A549 (cell line): ENCODE data around the gene CLCA2. TPM values are rescaled to one million over a fixed set of nuclear protein-coding genes. Genes with fewer than 3 reads are reported as not detected.

Experiments used
- ATAC-seq, 2 experiments: fragments of 200-7000 bp in 1 of 2; fragments of >200 bp in 1 of 2; cut with Nextera tagmentation in 1 of 2; cut with Tn5 transposase in 1 of 2; 3 replicates each; pipeline versions ENCODE4 v1.8.0 to v1.9.1; 2018 to 2020; ENCODE audit warnings: mild to moderate bottlenecking in 1 of 2, moderate library complexity in 1 of 2
- CTCF ChIA-PET: fragments of 300-600 bp; sonication (Branson Sonifier 250); formaldehyde crosslinking; extraction: SDS; loops from one replicate; lab custom pipeline; 2021; ENCODE audit warnings: antibody characterized with exemption, inconsistent platforms; lab: Yijun Ruan, JAX
- POLR2A ChIA-PET: fragments of 350-600 bp; formaldehyde crosslinking; extraction: SDS; loops from one replicate; lab custom pipeline; 2021; ENCODE audit warnings: antibody characterized with exemption, inconsistent platforms; lab: Yijun Ruan, JAX
- DNase-seq, 2 experiments: peaks; one replicate each; pipeline versions ENCODE4 v3.0.0 to v3.0.0-alpha.2; 2011 to 2016; ENCODE audit warnings: low read depth in 1 of 2, low spot score in 1 of 2
- FAIRE-seq: peaks from 2 replicates; lab custom pipeline; 2011; peaks lifted over from hg19 to GRCh38; lab: Jason Lieb, UNC
- H3K27ac ChIP-seq, 2 experiments: fragments of >200 bp; sonication (Bioruptor Twin); formaldehyde crosslinking; 3 replicates each; pipeline ENCODE4 v1.5.1; 2016 to 2017
- H3K4me1 ChIP-seq: fragments of >200 bp; sonication (Bioruptor Twin); formaldehyde crosslinking; 3 replicates; pipeline ENCODE4 v1.6.1; 2016
- H3K4me2 ChIP-seq: fragments of >200 bp; sonication (Bioruptor Twin); formaldehyde crosslinking; 3 replicates; pipeline ENCODE4 v1.6.1; 2016
- H3K4me3 ChIP-seq: fragments of >200 bp; sonication (Bioruptor Twin); formaldehyde crosslinking; 3 replicates; pipeline ENCODE4 v1.5.1; 2016
- H3K9me3 ChIP-seq: fragments of >200 bp; sonication (Bioruptor Twin); formaldehyde crosslinking; 3 replicates; pipeline ENCODE4 v1.6.1; 2016
- BHLHE40 ChIP-seq: IDR thresholded peaks from 2 replicates; pipeline ENCODE4 v1.6.1; 2012; ENCODE audit warnings: low read depth, low read length, inconsistent platforms
- CBX2 ChIP-seq: fragments of 200-600 bp; sonication (generic); IDR thresholded peaks from 2 replicates; pipeline ENCODE4 v1.6.1; 2016; ENCODE audit warnings: low read depth, mild to moderate bottlenecking, borderline replicate concordance
- CEBPB ChIP-seq, 2 experiments: fragments of >200 bp in 1 of 2; sonication (Bioruptor Twin) in 1 of 2; formaldehyde crosslinking in 1 of 2; IDR thresholded peaks; 2 replicates each; pipeline ENCODE4 v1.6.1; 2012 to 2016
- CHD2 ChIP-seq: fragments of 150-350 bp; IDR thresholded peaks from 2 replicates; pipeline ENCODE4 v1.6.1; 2014; ENCODE audit warnings: low read length; ENCODE audit not compliant: partially characterized antibody
- CHD4 ChIP-seq: fragments of 200-600 bp; sonication (generic); IDR thresholded peaks from 2 replicates; pipeline ENCODE4 v1.6.1; 2016; ENCODE audit warnings: antibody characterized with exemption, mild to moderate bottlenecking, borderline replicate concordance
- EHF ChIP-seq: fragments of 250-450 bp; sonication (Bioruptor Pico); IDR thresholded peaks from 2 replicates; pipeline ENCODE4 v1.5.0; 2020; ENCODE audit warnings: mild to moderate bottlenecking
- EHMT2 ChIP-seq: fragments of 200-600 bp; sonication (generic); IDR thresholded peaks from 2 replicates; pipeline ENCODE4 v1.6.1; 2016; ENCODE audit warnings: antibody characterized with exemption, low read depth, mild to moderate bottlenecking, moderate library complexity
- FOSB ChIP-seq: fragments of 250-450 bp; sonication (Bioruptor Pico); IDR thresholded peaks from 2 replicates; pipeline ENCODE4 v1.5.0; 2020; ENCODE audit warnings: mild to moderate bottlenecking, moderate library complexity
- FOSL2 ChIP-seq, 2 experiments: fragments of 450-650 bp in 1 of 2; fragments of >200 bp in 1 of 2; sonication (Bioruptor Twin) in 1 of 2; formaldehyde crosslinking; IDR thresholded peaks; 2 replicates each; pipeline versions ENCODE4 v1.5.0 to v1.6.1; 2016 to 2020; ENCODE audit warnings: mild to moderate bottlenecking in 1 of 2, moderate library complexity in 1 of 2
- FOXS1 ChIP-seq: fragments of 250-450 bp; sonication (Bioruptor Pico); IDR thresholded peaks from 2 replicates; pipeline ENCODE4 v1.5.0; 2020; ENCODE audit warnings: mild to moderate bottlenecking, moderate library complexity
- GATA3 ChIP-seq: IDR thresholded peaks from 2 replicates; pipeline ENCODE4 v1.6.1; 2012; ENCODE audit warnings: borderline replicate concordance
- HEYL ChIP-seq: fragments of 250-450 bp; sonication (Bioruptor Pico); IDR thresholded peaks from 2 replicates; pipeline ENCODE4 v1.8.0; 2021; ENCODE audit warnings: mild to moderate bottlenecking, moderate library complexity
- HOXA7 ChIP-seq: fragments of 250-450 bp; sonication (Bioruptor Pico); IDR thresholded peaks from 2 replicates; pipeline ENCODE4 v1.5.0; 2020; ENCODE audit warnings: mild to moderate bottlenecking, moderate library complexity
- HOXB13 ChIP-seq: fragments of 250-450 bp; sonication (Bioruptor Pico); IDR thresholded peaks from 2 replicates; pipeline ENCODE4 v1.5.0; 2020; ENCODE audit warnings: low read depth, mild to moderate bottlenecking, moderate library complexity
- HOXB5 ChIP-seq: fragments of 250-450 bp; sonication (Bioruptor Pico); IDR thresholded peaks from 2 replicates; pipeline ENCODE4 v1.5.0; 2020; ENCODE audit warnings: mild to moderate bottlenecking, moderate library complexity
- JUN ChIP-seq, 2 experiments: fragments of >200 bp; sonication (Bioruptor Twin); formaldehyde crosslinking; IDR thresholded peaks; 2 replicates in 1 of 2; 3 replicates in 1 of 2; pipeline ENCODE4 v1.6.1; 2016 to 2017
- KDM1A ChIP-seq: fragments of 200-600 bp; sonication (generic); IDR thresholded peaks from 2 replicates; pipeline ENCODE4 v1.6.1; 2016; ENCODE audit warnings: low read depth, mild to moderate bottlenecking
- KDM5A ChIP-seq: fragments of 200-600 bp; sonication (generic); IDR thresholded peaks from 2 replicates; pipeline ENCODE4 v1.6.1; 2016; ENCODE audit warnings: antibody characterized with exemption, mild to moderate bottlenecking
- MAZ ChIP-seq: fragments of 150-350 bp; IDR thresholded peaks from 2 replicates; pipeline ENCODE4 v1.6.1; 2014; ENCODE audit warnings: antibody characterized with exemption, low read depth, low read length, borderline replicate concordance
- NPAS2 ChIP-seq: fragments of 250-450 bp; sonication (Bioruptor Pico); IDR thresholded peaks from 2 replicates; pipeline ENCODE4 v1.8.0; 2022; ENCODE audit warnings: mild to moderate bottlenecking, moderate library complexity, borderline replicate concordance
- NR3C1 ChIP-seq: fragments of >200 bp; sonication (Bioruptor Twin); formaldehyde crosslinking; IDR thresholded peaks from 3 replicates; pipeline ENCODE4 v1.6.1; 2017
- POLR2A ChIP-seq: IDR thresholded peaks from 2 replicates; pipeline ENCODE4 v1.6.1; 2012; ENCODE audit warnings: mild to moderate bottlenecking, low read length
- RARB ChIP-seq: fragments of 250-450 bp; sonication (Bioruptor Pico); IDR thresholded peaks from 2 replicates; pipeline ENCODE4 v1.8.0; 2021; ENCODE audit warnings: mild to moderate bottlenecking, moderate library complexity
- RCOR1 ChIP-seq: fragments of 150-350 bp; IDR thresholded peaks from 2 replicates; pipeline ENCODE4 v1.6.1; 2014; ENCODE audit warnings: antibody characterized with exemption, low read length, low read depth
- SMC3 ChIP-seq: fragments of >200 bp; sonication (Bioruptor Twin); formaldehyde crosslinking; IDR thresholded peaks from 3 replicates; pipeline ENCODE4 v1.6.1; 2018; ENCODE audit warnings: inconsistent platforms
- TFCP2L1 ChIP-seq: fragments of 250-450 bp; sonication (Bioruptor Pico); IDR thresholded peaks from 2 replicates; pipeline ENCODE4 v1.5.0; 2021; ENCODE audit warnings: mild to moderate bottlenecking
- ZFP36 ChIP-seq: fragments of 450-650 bp; IDR thresholded peaks from 2 replicates; pipeline ENCODE4 v1.6.1; 2014; ENCODE audit warnings: borderline replicate concordance; ENCODE audit not compliant: partially characterized antibody
- ZNF302 ChIP-seq: fragments of 250-450 bp; sonication (Bioruptor Pico); IDR thresholded peaks from 2 replicates; pipeline ENCODE4 v1.9.0; 2021; ENCODE audit warnings: inconsistent platforms, mild to moderate bottlenecking, moderate library complexity
- WGBS: methylation state at CpG from one replicate; pipeline ENCODE4 v1.1.6; 2017; ENCODE audit errors: missing lambda C conversion rate; 5-methylcytosine and 5-hydroxymethylcytosine counted together
- polyA plus RNA-seq, 4 experiments: library from polyadenylated mRNA; depleted of rRNA in 3 of 4; stranded (reverse); fragments of >200 nt; fragmentation: RNase III in 1 of 4; extraction: RNeasy Plus Mini Kit Qiagen cat#74134 plus additional on column Dnase treatment in 1 of 4; gene quantifications; 2 replicates in 3 of 4; 3 replicates in 1 of 4; pipeline ENCODE4 v1.2.3, GENCODE V29; 2011 to 2017
- TF ChIP-seq, protein P1 (sequence below): fragments of 450-650 bp; IDR thresholded peaks from 2 replicates; pipeline ENCODE4 v1.6.1; 2014; ENCODE audit warnings: antibody characterized with exemption

CLCA2 gene
- polyA plus RNA-seq, 2 of the 4 experiments (the other 2 are of a cell fraction), result 0.05 TPM; not detected in 1

GRCh38 chr1:86455073-86455472 is 31.1 kb downstream of the CLCA2 start:
- Histone ChIP-seq H3K4me1 (no peaks in the 10 kb centered on the region), H3K9me3 (no peaks in the 10 kb centered on the region), H3K4me2 (no peak overlapping the region), H3K27ac (no peak overlapping the region), H3K4me3 (no peak overlapping the region)
- ATAC-seq (no peak), DNase-seq (no peak), FAIRE-seq (no peak)
- TF ChIP-seq, protein P1, sequence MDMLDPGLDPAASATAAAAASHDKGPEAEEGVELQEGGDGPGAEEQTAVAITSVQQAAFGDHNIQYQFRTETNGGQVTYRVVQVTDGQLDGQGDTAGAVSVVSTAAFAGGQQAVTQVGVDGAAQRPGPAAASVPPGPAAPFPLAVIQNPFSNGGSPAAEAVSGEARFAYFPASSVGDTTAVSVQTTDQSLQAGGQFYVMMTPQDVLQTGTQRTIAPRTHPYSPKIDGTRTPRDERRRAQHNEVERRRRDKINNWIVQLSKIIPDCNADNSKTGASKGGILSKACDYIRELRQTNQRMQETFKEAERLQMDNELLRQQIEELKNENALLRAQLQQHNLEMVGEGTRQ, result no peak
- TF ChIP-seq EHF, result no peak
- TF ChIP-seq CEBPB (IDR thresholded peaks at IDR 0.05), result no peak
- no peak for TF ChIP-seq FOXS1 (CRISPR knock-in tag)
- TF ChIP-seq HOXA7, result no peak
- TF ChIP-seq ZFP36, result no peak
- TF ChIP-seq RARB, result no peak
- CTCF ChIA-PET, result no interaction called here
- POLR2A ChIA-PET, result no interaction called here
- WGBS, result 56% methylated on average over 5 of the region's 5 CpGs

GRCh38 chr1:86460998-86461397 is 37.0 kb downstream of the CLCA2 start:
- POLR2A ChIA-PET, result no interaction called here
- Histone ChIP-seq H3K27ac (no peak overlapping the region), H3K4me3 (no peak overlapping the region), H3K9me3 (no peaks in the 10 kb centered on the region), H3K4me1 (no peaks in the 10 kb centered on the region), H3K4me2 (no peak overlapping the region)
- no peak for DNase-seq
- no peak for ATAC-seq
- no peak for FAIRE-seq
- WGBS, result 0% methylated on average over 1 of the region's 1 CpG
- TF ChIP-seq EHMT2 (no peak), BHLHE40 (no peak), GATA3 (no peak), HOXB5 (CRISPR knock-in tag) (no peak), CBX2 (no peak), KDM5A (no peak), CEBPB (IDR thresholded peaks at IDR 0.05) (no peak), NPAS2 (CRISPR knock-in tag) (no peak)
- CTCF ChIA-PET, result interaction anchor here (1.3 to 1.7 kb wide), 2 partner anchors 12 kb away, joined by 3 to 8 read pairs; no protein-coding TSS in a partner anchor

GRCh38 chr1:86461482-86461881 is 37.5 kb downstream of the CLCA2 start:
- POLR2A ChIA-PET, result no interaction called here
- Histone ChIP-seq H3K27ac (no peak overlapping the region), H3K9me3 (no peaks in the 10 kb centered on the region), H3K4me2 (no peak overlapping the region), H3K4me3 (no peak overlapping the region), H3K4me1 (no peaks in the 10 kb centered on the region)
- ATAC-seq, result no peak
- CTCF ChIA-PET, result interaction anchor here (1.7 kb wide), 1 partner anchor 12 kb away, joined by 8 read pairs; no protein-coding TSS in a partner anchor
- FAIRE-seq, result no peak
- DNase-seq, result no peak
- WGBS, result 72% methylated on average over 3 of the region's 3 CpGs
- TF ChIP-seq CHD2, result no peak
- no peak for TF ChIP-seq HOXB13 (CRISPR knock-in tag)

GRCh38 chr1:86464819-86465218 is 40.8 kb downstream of the CLCA2 start:
- no peak overlapping the region for H3K4me2 ChIP-seq
- DNase-seq (no peak), ATAC-seq (no peak), FAIRE-seq (no peak)
- H3K4me3 ChIP-seq, result no peak overlapping the region
- 6% methylated on average over 1 of the region's 1 CpG for WGBS
- no peak overlapping the region for H3K27ac ChIP-seq
- H3K9me3 ChIP-seq, result no peaks in the 10 kb centered on the region
- CTCF ChIA-PET, result no interaction called here
- TF ChIP-seq BHLHE40 (no peak), CBX2 (no peak), SMC3 (no peak), TFCP2L1 (CRISPR knock-in tag) (no peak), POLR2A (no peak), FOSB (CRISPR knock-in tag) (no peak), JUN (IDR thresholded peaks at IDR 0.05) (no peak), HOXA7 (no peak), GATA3 (no peak), HOXB5 (CRISPR knock-in tag) (no peak), RCOR1 (no peak), FOSL2 (IDR thresholded peaks at IDR 0.05) (no peak), FOSL2 (CRISPR knock-in tag; IDR thresholded peaks at IDR 0.05) (no peak), KDM1A (no peak), HEYL (CRISPR knock-in tag) (no peak), CHD4 (no peak), NR3C1 (no peak), MAZ (no peak), ZNF302 (CRISPR knock-in tag) (no peak)
- no peaks in the 10 kb centered on the region for H3K4me1 ChIP-seq
- POLR2A ChIA-PET, result no interaction called here
